ENCODE results near the gene BRI3.
"Not testable (repeated sequence)": the region's sequence is repeated elsewhere in the genome, so short reads cannot be mapped to it uniquely, and the experiment has no call there.

BRI3 gene

GRCh38 chr7:98314469-98314868, 33.0 kb downstream of the BRI3 start:
- DNase-seq (ENCODE audit: low spot score) = no peak

GRCh38 chr7:98315318-98315993, 34.0 kb downstream of the BRI3 start:
- DNase-seq (ENCODE audit: low spot score) = no peak

- DNase-seq (ENCODE audit: low spot score) = not testable (repeated sequence)
These were observed 34.6 kb downstream of the BRI3 start for GRCh38 chr7:98315994-98316527.

- DNase-seq (ENCODE audit: low spot score) = no peak
These were observed 36.0 kb downstream of the BRI3 start for GRCh38 chr7:98317366-98318040.

- no peak for DNase-seq (ENCODE audit: low spot score)
These were observed 37.7 kb downstream of the BRI3 start for GRCh38 chr7:98319176-98319575.

- DNase-seq (ENCODE audit: low spot score) = no peak
These were observed 39.8 kb downstream of the BRI3 start for GRCh38 chr7:98321301-98321700.

- no peak for DNase-seq (ENCODE audit: low spot score)
These were observed 41.1 kb downstream of the BRI3 start for GRCh38 chr7:98322331-98323270.

- no peak for DNase-seq (ENCODE audit: low spot score)
These were observed 42.3 kb downstream of the BRI3 start for GRCh38 chr7:98323597-98324322.

GRCh38 chr7:98324782-98325181, 43.3 kb downstream of the BRI3 start:
- DNase-seq (ENCODE audit: low spot score) = no peak

GRCh38 chr7:98329100-98329790, 47.8 kb downstream of the BRI3 start:
- no peak for DNase-seq (ENCODE audit: low spot score)

- no peak for DNase-seq (ENCODE audit: low spot score)
These were observed 48.4 kb downstream of the BRI3 start for GRCh38 chr7:98329791-98330373.

GRCh38 chr7:98330926-98331529, 49.5 kb downstream of the BRI3 start:
- DNase-seq (ENCODE audit: low spot score) = no peak

- DNase-seq (ENCODE audit: low spot score) = no peak
These were observed 52.6 kb downstream of the BRI3 start for GRCh38 chr7:98334081-98334480.

- no peak for DNase-seq (ENCODE audit: low spot score)
These were observed 54.0 kb downstream of the BRI3 start for GRCh38 chr7:98335411-98335977.

- no peak for DNase-seq (ENCODE audit: low spot score)
These were observed 57.0 kb downstream of the BRI3 start for GRCh38 chr7:98338441-98338840.

GRCh38 chr7:98339043-98339442, 57.6 kb downstream of the BRI3 start:
- DNase-seq (ENCODE audit: low spot score) = no peak

- no peak for DNase-seq (ENCODE audit: low spot score)
These were observed 59.6 kb downstream of the BRI3 start for GRCh38 chr7:98341106-98341505.
